H1 (cell line): ENCODE measurements around the gene FASN. TPM values are rescaled to one million over a fixed set of nuclear protein-coding genes. Genes with fewer than 3 reads are reported as not detected.
A peak's percentile ranks its signal among the peaks of the same experiment; 100 is the strongest.

ENCODE experiments used
- CTCF ChIA-PET: fragments of 300-600 bp; sonication (Branson Sonifier 250); formaldehyde crosslinking; loops from one replicate; lab custom pipeline; 2021; ENCODE audit not compliant: partially characterized antibody; lab: Charles Lee
- POLR2A ChIA-PET: fragments of 300-600 bp; sonication (Branson Sonifier 250); formaldehyde crosslinking; loops from one replicate; lab custom pipeline; 2021; ENCODE audit warnings: inconsistent platforms; ENCODE audit not compliant: partially characterized antibody; lab: Charles Lee
- DNase-seq, 2 experiments: peaks; one replicate each; pipeline versions ENCODE4 v3.0.0 to v3.0.0-alpha.2; 2010 to 2022; ENCODE audit warnings: low spot score in 2 of 2, low read depth in 1 of 2, mixed read lengths in 1 of 2
- FAIRE-seq: peaks from 2 replicates; lab custom pipeline; 2011; peaks lifted over from hg19 to GRCh38; lab: Jason Lieb, UNC
- H2AFZ ChIP-seq: 2 replicates; pipeline ENCODE4 v1.8.1; 2012; ENCODE audit warnings: low read length, inconsistent platforms
- H2AK5ac ChIP-seq: 2 replicates; pipeline ENCODE4 v1.6.1; 2013; ENCODE audit warnings: low read depth, low read length
- H2BK120ac ChIP-seq: replicated peaks from 2 replicates; pipeline ENCODE3; 2013; ENCODE audit warnings: low read depth, low read length, inconsistent platforms
- H2BK12ac ChIP-seq: 2 replicates; pipeline ENCODE4 v1.6.1; 2013; ENCODE audit warnings: low read depth, low read length
- H2BK15ac ChIP-seq: 2 replicates; pipeline ENCODE4 v1.6.1; 2013; ENCODE audit warnings: low read length
- H2BK20ac ChIP-seq: 2 replicates; pipeline ENCODE4 v1.6.1; 2013; ENCODE audit warnings: low read length
- H2BK5ac ChIP-seq: 2 replicates; pipeline ENCODE4 v1.6.1; 2013; ENCODE audit warnings: low read depth, low read length
- H3K14ac ChIP-seq: 2 replicates; pipeline ENCODE4 v1.6.1; 2013; ENCODE audit warnings: inconsistent platforms; ENCODE audit not compliant: insufficient read length
- H3K18ac ChIP-seq: 2 replicates; pipeline ENCODE4 v1.6.1; 2013; ENCODE audit warnings: low read length; ENCODE audit errors: extremely low read depth
- H3K23ac ChIP-seq: 2 replicates; pipeline ENCODE4 v1.6.1; 2013; ENCODE audit warnings: inconsistent platforms; ENCODE audit not compliant: insufficient read length
- H3K23me2 ChIP-seq: 2 replicates; pipeline ENCODE4 v1.6.1; 2013; ENCODE audit warnings: low read depth, low read length
- H3K27ac ChIP-seq: 2 replicates; pipeline ENCODE4 v1.6.1; 2011; ENCODE audit warnings: low read depth, low read length, inconsistent platforms
- H3K27me3 ChIP-seq, 4 experiments: replicated peaks in 1 of 4; 1 replicate in 1 of 4; 2 replicates in 3 of 4; pipeline versions ENCODE4 v1.6.1 to v1.8.1; 2011 to 2013; ENCODE audit warnings: low read length in 3 of 4, mild to moderate bottlenecking in 3 of 4, inconsistent platforms in 2 of 4, mixed read lengths in 2 of 4, moderate library complexity in 1 of 4; ENCODE audit not compliant: control insufficient read depth in 3 of 4, insufficient read depth in 3 of 4; ENCODE audit errors: extremely low read depth in 1 of 4
- H3K36me3 ChIP-seq, 4 experiments: 2 replicates each; pipeline versions ENCODE4 v1.6.1 to v1.8.1; 2011 to 2013; ENCODE audit warnings: mild to moderate bottlenecking in 4 of 4, low read length in 3 of 4, moderate library complexity in 2 of 4, control low read depth in 1 of 4, inconsistent platforms in 1 of 4; ENCODE audit not compliant: insufficient read depth in 4 of 4, control insufficient read depth in 2 of 4
- H3K4ac ChIP-seq: replicated peaks from 2 replicates; pipeline ENCODE3; 2013; ENCODE audit warnings: low read length, low read depth, mixed read lengths, inconsistent platforms; ENCODE audit not compliant: insufficient read length
- H3K4me1 ChIP-seq, 4 experiments: replicated peaks in 1 of 4; 1 replicate in 1 of 4; 2 replicates in 3 of 4; pipeline versions ENCODE4 v1.6.1 to v1.8.1; 2011 to 2013; ENCODE audit warnings: low read length in 3 of 4, inconsistent platforms in 2 of 4, mixed read lengths in 1 of 4; ENCODE audit not compliant: insufficient read depth in 4 of 4, control insufficient read depth in 3 of 4
- H3K4me2 ChIP-seq, 2 experiments: 2 replicates each; pipeline versions ENCODE4 v1.6.1 to v1.8.1; 2011 to 2013; ENCODE audit warnings: low read depth in 2 of 2, low read length in 2 of 2, control low read depth in 1 of 2, inconsistent platforms in 1 of 2, mild to moderate bottlenecking in 1 of 2; ENCODE audit not compliant: insufficient read depth in 1 of 2
- H3K4me3 ChIP-seq, 4 experiments: fragments of 200-600, 300-600 bp in 1 of 4; sonication (generic), shearing (Covaris generic), sonication (Bioruptor Twin) in 1 of 4; 2 replicates each; pipeline versions ENCODE4 v1.5.1 to v1.8.1; 2011 to 2016; ENCODE audit warnings: low read length in 4 of 4, low read depth in 3 of 4, control low read depth in 2 of 4, inconsistent platforms in 2 of 4, mild to moderate bottlenecking in 2 of 4, mixed read lengths in 1 of 4, moderate library complexity in 1 of 4; ENCODE audit not compliant: insufficient read depth in 2 of 4; ENCODE audit errors: extremely low read depth in 1 of 4
- H3K56ac ChIP-seq: replicated peaks from 2 replicates; pipeline ENCODE3; 2013; ENCODE audit warnings: low read depth, mild to moderate bottlenecking, mixed read lengths, low read length, inconsistent platforms; ENCODE audit not compliant: insufficient read length
- H3K79me1 ChIP-seq: 2 replicates; pipeline ENCODE4 v1.6.1; 2013; ENCODE audit warnings: low read depth, low read length, control low read depth
- H3K79me2 ChIP-seq, 2 experiments: 2 replicates each; pipeline versions ENCODE4 v1.6.1 to v1.8.1; 2012 to 2013; ENCODE audit warnings: low read length in 2 of 2, mild to moderate bottlenecking in 2 of 2, inconsistent platforms in 1 of 2; ENCODE audit not compliant: insufficient read depth in 2 of 2, control insufficient read depth in 1 of 2
- H3K9ac ChIP-seq, 4 experiments: replicated peaks in 1 of 4; 1 replicate in 1 of 4; 2 replicates in 3 of 4; pipeline versions ENCODE4 v1.6.1 to v1.8.1; 2011 to 2013; ENCODE audit warnings: low read depth in 3 of 4, low read length in 3 of 4, control low read depth in 2 of 4, mild to moderate bottlenecking in 2 of 4, moderate library complexity in 2 of 4, inconsistent platforms in 1 of 4; ENCODE audit errors: extremely low read depth in 1 of 4
- H3K9me3 ChIP-seq, 2 experiments: 2 replicates each; pipeline versions ENCODE4 v1.6.1 to v1.8.1; 2012 to 2013; ENCODE audit warnings: mild to moderate bottlenecking in 2 of 2, moderate library complexity in 2 of 2, control low read depth in 1 of 2, inconsistent platforms in 1 of 2, low read depth in 1 of 2, low read length in 1 of 2, mixed read lengths in 1 of 2; ENCODE audit not compliant: insufficient read depth in 2 of 2
- H4K20me1 ChIP-seq, 2 experiments: replicated peaks in 1 of 2; 2 replicates each; pipeline versions ENCODE3 to v1.8.1; 2011 to 2013; ENCODE audit warnings: inconsistent platforms in 2 of 2, low read length in 2 of 2, mild to moderate bottlenecking in 1 of 2; ENCODE audit not compliant: insufficient read depth in 2 of 2, control insufficient read depth in 1 of 2
- H4K5ac ChIP-seq: 2 replicates; pipeline ENCODE4 v1.6.1; 2013; ENCODE audit warnings: low read length, low read depth, mixed read lengths, inconsistent platforms; ENCODE audit not compliant: insufficient read length
- H4K8ac ChIP-seq: 2 replicates; pipeline ENCODE4 v1.8.0; 2013; ENCODE audit warnings: mild to moderate bottlenecking, moderate library complexity, low read length, inconsistent platforms; ENCODE audit not compliant: insufficient read depth; ENCODE audit errors: extremely low read depth
- H4K91ac ChIP-seq: replicated peaks from 2 replicates; pipeline ENCODE3; 2013; ENCODE audit warnings: low read length, mixed read lengths, inconsistent platforms; ENCODE audit not compliant: insufficient read length
- BCL11A ChIP-seq, 2 experiments: IDR thresholded peaks; one replicate each; pipeline ENCODE4 v1.6.1; 2011; ENCODE audit warnings: low read depth in 2 of 2, low read length in 2 of 2, mild to moderate bottlenecking in 2 of 2
- POLR2A ChIP-seq, 2 experiments: IDR thresholded peaks; 1 replicate in 1 of 2; 2 replicates in 1 of 2; pipeline ENCODE4 v1.6.1; 2011; ENCODE audit warnings: low read depth in 2 of 2, low read length in 2 of 2, mild to moderate bottlenecking in 2 of 2; ENCODE audit errors: control extremely low read depth in 1 of 2
- WGBS, 2 experiments: shearing (Covaris generic) in 1 of 2; methylation state at CpG; one replicate each; pipeline versions ENCODE4 v1.1.6 to v1.1.7; 2013 to 2015; ENCODE audit warnings: low lambda C conversion rate in 2 of 2, mixed read lengths in 2 of 2, inconsistent platforms in 1 of 2, low coverage in 1 of 2, missing lambda C conversion rate in 1 of 2; ENCODE audit not compliant: insufficient replicate concordance in 2 of 2, insufficient coverage in 1 of 2, insufficient read length in 1 of 2; ENCODE audit errors: extremely low coverage in 1 of 2, missing lambda C conversion rate in 1 of 2; 5-methylcytosine and 5-hydroxymethylcytosine counted together
- polyA plus RNA-seq, 7 experiments: library from polyadenylated mRNA; depleted of rRNA in 3 of 7; stranded (reverse) in 5 of 7; unstranded in 2 of 7; fragments of >200 nt in 5 of 7; fragments of 200-250 nt in 2 of 7; gene quantifications; 1 replicate in 5 of 7; 2 replicates in 1 of 7; 4 replicates in 1 of 7; pipeline versions ENCODE4 v1.2.1 to v1.2.3, GENCODE V29; 2011 to 2013; ENCODE audit warnings: missing spikeins in 2 of 7, mixed read lengths in 2 of 7
- total RNA-seq: library from RNA; stranded (reverse); fragmentation: NEBNext Ultra II Directional; extraction: Animal tissue kit (Norgen Biotek cat#: 25700); gene quantifications from 2 replicates; pipeline ENCODE4 v1.2.1, GENCODE V29; 2021

The FASN gene
- total and polyA plus RNA-seq, 2 of the 8 experiments (the other 6 are each of a cell fraction or from before 2014, with no cell fraction given), result 143 to 561 TPM

DNA sequence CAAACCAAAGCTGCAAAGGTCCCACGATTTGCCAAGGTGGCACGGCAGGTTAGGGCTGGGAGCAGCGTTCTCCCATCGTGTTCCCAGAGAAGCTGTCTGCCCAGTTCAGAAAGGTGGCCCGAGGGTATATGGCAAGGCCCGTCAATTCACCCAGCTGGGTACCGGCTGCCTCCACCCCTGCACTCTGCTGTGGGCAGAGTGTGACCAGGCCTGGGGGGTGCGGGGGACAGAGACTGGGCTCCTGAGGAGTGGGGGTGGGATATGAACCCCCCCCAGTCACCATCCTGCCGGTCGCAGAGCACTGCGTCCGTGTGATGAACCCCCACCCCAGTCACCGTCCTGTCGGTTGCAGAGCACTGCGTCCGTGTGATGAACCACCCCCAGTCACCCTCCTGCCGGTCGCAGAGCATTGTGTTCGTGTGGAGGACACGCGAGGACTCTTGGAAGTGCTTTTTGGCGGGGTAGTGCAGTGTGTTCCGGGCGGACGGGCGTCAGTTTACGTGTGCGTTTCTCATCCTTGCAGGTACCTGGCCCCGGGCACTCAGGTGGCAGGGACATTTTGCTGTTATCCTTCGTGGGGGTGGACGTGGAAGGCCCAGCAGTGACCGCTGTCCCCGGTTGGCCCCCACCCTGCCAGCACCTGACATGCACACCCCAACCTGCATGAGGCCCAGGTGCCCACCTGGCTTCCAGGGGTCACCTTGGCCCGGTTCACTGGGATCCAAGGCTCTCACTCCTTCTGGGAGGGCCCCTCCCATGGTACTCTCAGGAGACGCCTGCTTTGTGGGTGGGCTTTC, 2.7 kb upstream of the FASN start:
- Histone ChIP-seq H3K4ac (peak overlapping the region; percentile 74), H3K4me2 (peak overlapping the region in 1 of 2 experiments; percentile 65; a peak in 2 of 4 replicates), H3K56ac (no peak overlapping the region), H3K4me1 (peaks cover 0 to 64% (median 53%) of the 10 kb centered on the region in 4 experiments; a peak in 6 of 7 replicates), H2AK5ac (peak overlapping the region; percentile 7; the same call in 1 of the 2 replicates), H4K20me1 (peaks cover under 1 to 13% of the 10 kb centered on the region in 2 experiments), H4K5ac (no peak overlapping the region), H2BK15ac (peak overlapping the region; percentile 72; the same call in 1 of the 2 replicates), H2BK120ac (no peak overlapping the region), H4K8ac (peak overlapping the region; percentile 65; the same call in 1 of the 2 replicates), H3K4me3 (no peak overlapping the region), H3K23me2 (peaks cover 14% of the 10 kb centered on the region; the same call in 1 of the 2 replicates), H3K9me3 (no peaks in the 10 kb centered on the region), H3K27me3 (no peaks in the 10 kb centered on the region), H3K14ac (no peak overlapping the region), H2BK5ac (peak overlapping the region; percentile 58; the same call in 1 of the 2 replicates), H3K18ac (peak overlapping the region; percentile 53; the same call in 1 of the 2 replicates), H4K91ac (peak overlapping the region; percentile 93), H3K36me3 (peaks cover 3 to 7% (median 6%) of the 10 kb centered on the region in 4 experiments; a peak in 5 of 8 replicates), H3K27ac (no peak overlapping the region), H3K23ac (no peak overlapping the region), H3K9ac (no peak overlapping the region), H2BK12ac (no peak overlapping the region), H2BK20ac (no peak overlapping the region), H3K79me1 (peaks cover 7% of the 10 kb centered on the region), H2AFZ (no peak overlapping the region), H3K79me2 (peaks cover 15 to 29% of the 10 kb centered on the region in 2 experiments; a peak in 3 of 4 replicates)
- FAIRE-seq, result no peak
- TF ChIP-seq BCL11A (IDR thresholded peaks at IDR 0.05; ENCODE audit: low read depth in 2 of 2, low read length in 2 of 2) (no peak), POLR2A (IDR thresholded peaks at IDR 0.05; ENCODE audit: control extremely low read depth in 1 of 2, low read depth in 2 of 2, low read length in 2 of 2) (peak in 1 of 2 experiments; percentile 11; a peak in 1 of 3 replicates)
- no peak for DNase-seq
- POLR2A ChIA-PET, result interaction anchor here (0.9 to 2.9 kb wide), 10 partner anchors 8 to 80 kb away, joined by 3 to 15 read pairs (median 4); partner anchors contain the start of genes CENPX and LRRC45
- CTCF ChIA-PET, result interaction anchor here (0.7 to 6.5 kb wide), 4 partner anchors 16 to 244 kb away, joined by 3 to 61 read pairs (median 6); no protein-coding TSS in a partner anchor
- 87% methylated on average over 31 of the region's 35 CpGs; no CpG with 5 or more reads in 1 of the 2 experiments for WGBS, 2 experiments
